Activated T-cell treated with anti-CD3 and anti-CD28 coated beads for 24 hours (primary cell): Measurements from ENCODE around the gene NPHP1.
A peak's percentile ranks its signal among the peaks of the same experiment; 100 is the strongest.
"Not testable (repeated sequence)": the region's sequence is repeated elsewhere in the genome, so short reads cannot be mapped to it uniquely, and the experiment has no call there.

ENCODE experiments used
- DNase-seq: peaks from one replicate; pipeline ENCODE4 v3.0.0-alpha.2; 2020; ENCODE audit warnings: low read depth

Gene NPHP1

GRCh38 chr2:110204408-110205385 is at the start of gene NPHP1:
NPHP1 (minus strand) TSS chr2:110205013; CDS start chr2:110204968, 45 bp downstream.
- peak; percentile 78 for DNase-seq

- DNase-seq, result not testable (repeated sequence)
Observed at GRCh38 chr2:110248081-110248795, 43.4 kb upstream of the NPHP1 start.

GRCh38 chr2:110245488-110246435 is 40.9 kb upstream of the NPHP1 start:
- DNase-seq, result not testable (repeated sequence)

- DNase-seq, result not testable (repeated sequence)
Observed at GRCh38 chr2:110243283-110243682, 38.5 kb upstream of the NPHP1 start.

- DNase-seq, result not testable (repeated sequence)
Observed at GRCh38 chr2:110234514-110234913, 29.7 kb upstream of the NPHP1 start.

GRCh38 chr2:110229886-110230285 is 25.1 kb upstream of the NPHP1 start:
- not testable (repeated sequence) for DNase-seq

GRCh38 chr2:110222626-110223025 is 17.8 kb upstream of the NPHP1 start:
- DNase-seq, result not testable (repeated sequence)

GRCh38 chr2:110221938-110222337 is 17.1 kb upstream of the NPHP1 start:
- DNase-seq, result no peak

- no peak for DNase-seq
Observed at GRCh38 chr2:110220190-110220564, 15.4 kb upstream of the NPHP1 start.

GRCh38 chr2:110219496-110220189 is 14.8 kb upstream of the NPHP1 start:
- no peak for DNase-seq

- DNase-seq, result not testable (repeated sequence)
Observed at GRCh38 chr2:110218889-110219288, 14.1 kb upstream of the NPHP1 start.

- DNase-seq, result no peak
Observed at GRCh38 chr2:110216803-110217202, 12.0 kb upstream of the NPHP1 start.

GRCh38 chr2:110216199-110216598 is 11.4 kb upstream of the NPHP1 start:
- no peak for DNase-seq

GRCh38 chr2:110215566-110216158 is 10.8 kb upstream of the NPHP1 start:
- no peak for DNase-seq

- no peak for DNase-seq
Observed at GRCh38 chr2:110215091-110215490, 10.3 kb upstream of the NPHP1 start.

GRCh38 chr2:110213522-110213921 is 8.7 kb upstream of the NPHP1 start:
- DNase-seq, result not testable (repeated sequence)

- DNase-seq, result peak; percentile 39
Observed at GRCh38 chr2:110211938-110212858, 7.4 kb upstream of the NPHP1 start, which contains the start of gene MTLN. MTLN (minus strand) TSS chr2:110212547; CDS start chr2:110212525, 22 bp downstream.

- no peak for DNase-seq
Observed at GRCh38 chr2:110205660-110206455, 1.0 kb upstream of the NPHP1 start.

- no peak for DNase-seq
Observed at GRCh38 chr2:110198016-110198415, 6.8 kb downstream of the NPHP1 start.
